T47D (cell line): ENCODE results near the gene CD300H.
A peak's percentile ranks its signal among the peaks of the same experiment; 100 is the strongest.
"Not testable (repeated sequence)": the region's sequence is repeated elsewhere in the genome, so short reads cannot be mapped to it uniquely, and the experiment has no call there.

Source experiments
- DNase-seq, 2 experiments: peaks; one replicate each; pipeline versions ENCODE4 v3.0.0 to v3.0.0-alpha.2; 2011 to 2012; ENCODE audit warnings: low read depth in 1 of 2, low spot score in 1 of 2
- JUND ChIP-seq: IDR thresholded peaks from 2 replicates; pipeline ENCODE4 v1.6.1; 2012; ENCODE audit warnings: low read depth
- in situ Hi-C: cut with HindIII; loops from 2 replicates; pipeline ENCODE4 v1.10.0; 2016; ENCODE audit warnings: low sequenced_read_pairs, low pct_unique_long_range_greater_than_20kb

Gene CD300H

GRCh38 chr17:74574489-74575142 is 7.3 kb upstream of the CD300H start:
- in situ Hi-C loops: no loop called here
- TF ChIP-seq JUND: no peak
- peak in 1 of 2 experiments; percentile 57 for DNase-seq

DNA sequence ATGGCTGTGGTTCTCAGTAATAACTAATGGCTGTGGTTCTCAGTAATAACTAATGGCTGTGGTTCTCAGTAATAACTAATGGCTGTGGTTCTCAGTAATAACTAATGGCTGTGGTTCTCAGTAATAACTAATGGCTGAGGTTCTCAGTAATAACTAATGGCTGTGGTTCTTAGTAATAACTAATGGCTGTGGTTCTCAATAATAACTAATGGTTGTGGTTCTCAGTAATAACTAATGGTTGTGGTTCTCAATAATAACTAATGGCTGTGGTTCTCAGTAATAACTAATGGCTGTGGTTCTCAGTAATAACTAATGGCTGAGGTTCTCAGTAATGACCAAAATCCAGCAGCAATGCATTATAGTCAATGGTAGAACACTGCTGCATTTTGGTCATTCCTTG is 6.3 kb upstream of the CD300H start:
- in situ Hi-C loops, DNase-seq: not testable (repeated sequence)

DNA sequence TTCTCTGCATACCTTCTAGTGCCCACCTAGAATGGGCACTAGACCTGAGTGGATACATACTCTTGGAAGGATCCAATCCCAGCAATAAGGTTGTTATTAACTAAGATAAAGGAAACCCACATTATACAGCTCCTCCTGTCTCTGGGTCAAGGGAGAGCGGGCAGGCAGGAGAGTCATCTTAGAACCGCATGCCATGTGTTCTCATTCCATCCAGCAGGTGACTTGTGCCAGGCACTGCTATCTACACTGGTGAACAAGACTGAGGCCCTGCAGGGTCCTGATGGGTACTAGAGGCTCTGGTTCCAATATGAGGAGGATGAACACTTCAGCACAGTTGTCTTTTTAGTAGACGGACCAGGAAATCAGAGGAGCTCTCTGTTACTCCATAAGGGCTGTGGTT is 5.9 kb upstream of the CD300H start:
- in situ Hi-C loops: no loop called here
- DNase-seq: peak in 1 of 2 experiments; percentile 22
- no peak for TF ChIP-seq JUND

- in situ Hi-C loops: no loop called here
- no peak for DNase-seq
- TF ChIP-seq JUND: no peak
Observed at GRCh38 chr17:74571621-74572270, 4.4 kb upstream of the CD300H start.

DNA sequence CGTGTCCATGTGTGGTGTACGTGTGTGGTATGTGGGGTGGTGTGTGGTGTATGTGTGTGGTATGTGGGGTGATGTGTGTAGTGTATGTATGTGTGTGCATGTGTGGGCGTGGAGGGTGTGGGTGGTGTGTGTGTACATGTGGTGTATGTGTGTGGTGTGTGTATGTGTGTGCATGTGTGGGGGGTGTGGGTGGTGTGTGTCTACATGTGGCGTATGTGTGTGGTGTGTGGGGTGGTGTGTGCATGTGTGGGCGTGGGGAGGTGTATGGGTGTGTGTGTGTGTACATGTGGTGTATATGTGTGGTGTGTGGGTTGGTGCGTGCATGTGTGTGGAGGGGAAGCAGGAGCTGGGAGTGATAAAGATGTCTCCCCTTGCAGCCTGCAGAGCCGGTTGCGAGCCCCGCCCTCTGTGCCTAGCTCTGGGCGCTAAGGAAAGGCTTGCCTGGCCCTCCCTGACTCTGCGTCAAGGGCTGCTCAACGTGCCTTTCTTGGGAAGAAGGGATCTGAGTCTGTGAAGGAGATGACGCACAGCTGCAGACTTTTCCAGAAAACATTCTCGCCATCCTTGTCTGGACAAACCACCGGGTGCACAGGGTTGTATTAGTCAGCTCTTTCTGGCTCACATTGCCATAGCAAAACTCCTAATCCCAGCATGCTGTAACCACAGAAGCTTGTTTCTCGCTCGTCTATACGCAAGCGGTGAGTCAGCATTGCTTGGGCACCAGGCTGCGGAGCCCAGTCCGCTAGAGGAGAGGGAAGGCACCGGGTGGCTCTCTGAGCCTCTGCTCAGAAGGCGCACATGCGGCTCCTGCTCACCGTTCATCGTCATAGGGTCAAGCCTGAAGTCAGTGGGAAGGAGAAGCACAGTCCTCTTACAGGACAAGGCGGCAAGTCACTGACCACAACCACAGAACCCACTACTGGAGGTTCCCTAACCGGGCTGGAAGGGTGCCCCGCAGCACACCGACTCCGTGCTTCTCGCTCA is 2.0 kb upstream of the CD300H start:
- in situ Hi-C loops: no loop called here
- DNase-seq: peak in 1 of 2 experiments; percentile 57
- TF ChIP-seq JUND: no peak

- in situ Hi-C loops: no loop called here
- no peak for DNase-seq
- TF ChIP-seq JUND: no peak
Observed at GRCh38 chr17:74568106-74568873, 981 bp upstream of the CD300H start.

- no peak for TF ChIP-seq JUND
- in situ Hi-C loops: no loop called here
- DNase-seq: peak in 1 of 2 experiments; percentile 64
Observed at GRCh38 chr17:74566132-74566753, 1.1 kb downstream of the CD300H start.

- DNase-seq: no peak
- TF ChIP-seq JUND: no peak
- in situ Hi-C loops: no loop called here
Observed at GRCh38 chr17:74565126-74565525, 2.2 kb downstream of the CD300H start.

GRCh38 chr17:74563358-74563757 is 4.0 kb downstream of the CD300H start:
- DNase-seq: no peak
- no peak for TF ChIP-seq JUND
- in situ Hi-C loops: no loop called here

GRCh38 chr17:74561586-74561985 is 5.7 kb downstream of the CD300H start:
- in situ Hi-C loops: no loop called here
- TF ChIP-seq JUND: no peak
- no peak for DNase-seq

DNA sequence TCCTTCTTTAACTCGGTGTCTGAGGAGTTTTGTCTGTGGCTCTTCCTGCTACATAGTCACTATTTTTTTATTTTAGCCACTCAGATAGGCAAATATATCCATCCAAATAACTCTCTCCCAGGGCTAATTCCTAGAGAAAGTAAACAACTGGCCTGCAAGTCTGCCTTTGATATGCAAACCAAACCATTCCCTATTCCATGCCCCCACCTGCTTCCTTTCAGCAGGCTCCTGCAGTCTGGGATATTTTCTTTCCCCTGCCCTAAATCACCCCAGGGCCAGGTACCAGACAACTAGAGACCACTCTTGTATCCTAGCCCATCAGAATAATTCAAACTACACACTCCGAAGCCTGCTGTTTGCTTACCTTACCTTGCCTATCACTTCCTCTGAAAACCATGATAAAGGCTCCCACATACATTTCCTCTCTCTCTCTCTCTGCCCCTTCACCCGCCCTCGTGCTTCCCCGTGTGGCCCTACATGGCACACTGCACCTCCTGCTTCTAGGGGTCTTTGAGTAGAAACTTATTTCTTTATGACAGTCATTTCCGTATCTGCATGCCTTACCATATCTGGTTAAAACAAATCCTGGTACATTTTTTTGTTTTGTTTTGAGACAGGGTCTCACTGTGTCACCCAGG is 8.3 kb downstream of the CD300H start:
- in situ Hi-C loops: no loop called here
- no peak for TF ChIP-seq JUND
- no peak for DNase-seq

DNA sequence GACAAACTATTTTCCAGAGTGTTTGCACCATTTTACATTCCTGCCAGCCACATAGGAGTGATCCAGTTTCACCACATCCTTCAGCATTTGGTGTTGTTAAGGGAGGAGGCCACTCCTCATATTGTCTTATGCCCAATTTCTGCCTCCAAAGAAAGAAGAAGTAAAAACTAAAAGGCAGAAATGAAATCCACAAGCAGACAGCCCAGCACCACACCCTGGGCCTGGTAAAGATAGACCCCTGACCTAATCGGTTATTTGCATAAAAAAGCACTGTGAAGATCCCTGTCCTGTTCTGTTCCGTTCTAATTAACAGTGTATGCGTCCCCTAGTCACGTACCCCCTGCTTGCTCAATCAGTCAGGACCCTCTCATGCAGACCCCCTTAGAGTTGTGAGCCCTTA is 8.9 kb downstream of the CD300H start:
- in situ Hi-C loops, DNase-seq: not testable (repeated sequence)
